Measurements from ENCODE around the gene ELMOD1.
A peak's percentile ranks its signal among the peaks of the same experiment; 100 is the strongest.

Gene ELMOD1

DNA sequence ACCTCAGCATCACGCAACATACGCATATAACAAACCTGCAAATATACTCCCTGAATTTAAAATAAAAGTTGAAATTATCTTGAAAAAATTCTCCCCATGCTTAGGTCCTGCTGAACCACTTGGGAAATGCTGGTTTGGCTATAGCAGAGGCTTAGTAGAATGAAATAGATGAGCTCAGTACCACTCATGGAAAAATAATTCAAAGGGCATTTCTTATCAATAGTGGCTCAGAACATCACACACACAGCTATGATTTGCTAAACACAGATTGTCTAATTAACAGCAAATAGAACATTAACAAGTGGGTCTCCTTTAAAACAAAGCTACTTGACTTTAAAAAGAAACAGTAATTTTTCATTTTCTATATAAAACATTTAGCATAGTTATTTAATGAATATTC lies 21.5 kb downstream of the ELMOD1 start:
- no peak overlapping the region for H3K4me3 ChIP-seq (ENCODE audit: low read depth, low read length)
- no peak for DNase-seq (ENCODE audit: low read depth)
- TF ChIP-seq, protein P1, sequence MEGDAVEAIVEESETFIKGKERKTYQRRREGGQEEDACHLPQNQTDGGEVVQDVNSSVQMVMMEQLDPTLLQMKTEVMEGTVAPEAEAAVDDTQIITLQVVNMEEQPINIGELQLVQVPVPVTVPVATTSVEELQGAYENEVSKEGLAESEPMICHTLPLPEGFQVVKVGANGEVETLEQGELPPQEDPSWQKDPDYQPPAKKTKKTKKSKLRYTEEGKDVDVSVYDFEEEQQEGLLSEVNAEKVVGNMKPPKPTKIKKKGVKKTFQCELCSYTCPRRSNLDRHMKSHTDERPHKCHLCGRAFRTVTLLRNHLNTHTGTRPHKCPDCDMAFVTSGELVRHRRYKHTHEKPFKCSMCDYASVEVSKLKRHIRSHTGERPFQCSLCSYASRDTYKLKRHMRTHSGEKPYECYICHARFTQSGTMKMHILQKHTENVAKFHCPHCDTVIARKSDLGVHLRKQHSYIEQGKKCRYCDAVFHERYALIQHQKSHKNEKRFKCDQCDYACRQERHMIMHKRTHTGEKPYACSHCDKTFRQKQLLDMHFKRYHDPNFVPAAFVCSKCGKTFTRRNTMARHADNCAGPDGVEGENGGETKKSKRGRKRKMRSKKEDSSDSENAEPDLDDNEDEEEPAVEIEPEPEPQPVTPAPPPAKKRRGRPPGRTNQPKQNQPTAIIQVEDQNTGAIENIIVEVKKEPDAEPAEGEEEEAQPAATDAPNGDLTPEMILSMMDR (conservative IDR thresholded peaks at IDR 0.05; ENCODE audit: low read depth, low read length), result no peak

DNA sequence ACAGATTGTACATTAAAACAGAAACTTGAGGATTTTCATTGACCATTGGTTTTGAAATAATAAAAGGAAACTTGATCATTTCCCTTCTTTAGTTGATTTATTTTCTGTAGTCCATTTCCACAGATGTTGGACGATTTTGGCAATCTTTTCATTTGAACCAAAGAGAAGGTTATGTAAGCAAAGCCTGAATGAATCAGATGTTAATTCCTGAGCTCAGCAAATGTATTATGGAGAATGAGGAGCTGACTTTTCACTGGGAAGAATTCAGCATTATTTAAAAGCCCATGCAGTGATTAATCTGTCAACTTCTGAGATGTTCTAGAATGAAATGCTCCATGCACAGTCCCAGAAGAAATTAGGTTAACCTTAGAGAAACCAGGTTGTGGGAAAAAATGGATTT lies 29.0 kb downstream of the ELMOD1 start:
- peak; percentile 43 for DNase-seq (ENCODE audit: low read depth)
- TF ChIP-seq, protein P1 (conservative IDR thresholded peaks at IDR 0.05; ENCODE audit: low read depth, low read length), result no peak
- H3K4me3 ChIP-seq (ENCODE audit: low read depth, low read length), result no peak overlapping the region

DNA sequence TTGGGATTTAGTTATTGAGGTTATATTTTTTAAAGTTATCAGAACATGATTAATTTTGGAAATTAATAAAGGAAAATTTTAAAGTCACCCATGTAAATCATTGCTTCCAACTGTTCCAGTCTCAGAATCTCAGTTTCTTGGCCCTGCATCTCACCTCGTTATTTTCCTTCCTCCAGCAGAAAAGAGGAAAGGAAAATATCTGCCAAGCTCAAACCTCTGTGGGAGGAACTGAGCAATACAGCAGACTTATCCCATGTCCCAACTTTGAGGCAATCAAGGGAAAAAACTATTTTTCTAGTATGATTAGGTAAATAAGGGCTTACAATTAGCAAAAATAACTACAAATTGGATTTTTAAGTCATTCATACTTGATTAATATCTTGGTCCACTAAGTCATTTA lies 30.1 kb downstream of the ELMOD1 start:
- DNase-seq (ENCODE audit: low read depth), result no peak
- H3K4me3 ChIP-seq (ENCODE audit: low read depth, low read length), result no peak overlapping the region
- TF ChIP-seq, protein P1 (conservative IDR thresholded peaks at IDR 0.05; ENCODE audit: low read depth, low read length), result no peak

DNA sequence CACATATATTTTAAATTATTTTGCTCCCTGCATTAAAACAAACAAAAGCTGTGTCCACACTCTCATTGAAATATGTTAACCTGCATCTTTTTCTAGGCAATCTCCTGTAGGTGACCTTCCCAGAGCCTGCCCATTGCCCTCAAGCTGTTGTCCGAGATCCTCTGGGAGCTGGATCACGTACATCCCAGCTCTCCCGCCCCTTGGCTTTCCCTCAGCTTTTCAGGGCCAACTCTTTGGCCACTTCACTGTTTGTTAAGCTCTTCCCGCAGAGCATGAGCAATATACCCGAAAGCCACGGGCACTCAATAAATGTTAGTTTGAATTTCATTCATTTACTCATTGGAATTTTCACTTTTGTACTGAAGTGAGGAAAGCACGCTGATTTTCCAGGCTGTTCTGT lies 32.2 kb downstream of the ELMOD1 start:
- TF ChIP-seq, protein P1 (conservative IDR thresholded peaks at IDR 0.05; ENCODE audit: low read depth, low read length), result no peak
- no peak for DNase-seq (ENCODE audit: low read depth)

DNA sequence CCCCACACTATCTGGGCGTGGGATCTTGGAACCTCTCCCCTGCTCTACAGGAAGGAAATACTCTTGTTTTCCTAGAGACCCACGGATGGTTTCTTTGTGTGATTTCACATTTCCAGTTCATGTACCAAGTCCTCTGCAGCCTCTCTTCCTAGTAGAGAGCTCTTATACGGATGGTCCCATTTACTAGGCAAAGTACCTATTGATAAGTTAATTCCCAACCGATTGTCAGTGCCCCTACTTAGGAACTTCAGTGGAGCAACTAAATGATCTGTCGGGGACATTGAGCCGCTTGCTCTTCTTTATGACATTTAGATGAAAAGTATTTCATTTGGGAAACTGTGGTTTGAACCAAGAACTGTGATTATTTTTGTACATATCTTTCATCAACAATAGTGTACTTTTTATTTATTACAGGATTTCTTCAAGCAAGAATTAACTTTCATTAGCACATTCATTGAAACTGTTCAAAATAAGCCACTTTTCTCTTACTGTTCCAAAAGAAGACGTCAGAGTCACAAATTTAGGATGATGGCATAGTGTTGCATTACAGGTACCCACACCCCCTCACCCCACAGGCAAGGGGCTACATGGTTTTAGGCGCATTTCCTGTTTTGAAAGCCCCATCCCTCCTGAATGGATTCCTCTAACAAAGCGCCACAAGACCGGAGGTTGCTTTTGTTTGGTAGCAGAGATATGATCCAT lies 34.2 kb downstream of the ELMOD1 start:
- no peak overlapping the region for H3K4me3 ChIP-seq (ENCODE audit: low read depth, low read length)
- DNase-seq (ENCODE audit: low read depth), result no peak
- TF ChIP-seq, protein P1 (conservative IDR thresholded peaks at IDR 0.05; ENCODE audit: low read depth, low read length), result no peak

More for the DNA sequence above, 32.2 kb downstream of the ELMOD1 start:
- no peak overlapping the region for H3K4me3 ChIP-seq (ENCODE audit: low read depth, low read length)

DNA sequence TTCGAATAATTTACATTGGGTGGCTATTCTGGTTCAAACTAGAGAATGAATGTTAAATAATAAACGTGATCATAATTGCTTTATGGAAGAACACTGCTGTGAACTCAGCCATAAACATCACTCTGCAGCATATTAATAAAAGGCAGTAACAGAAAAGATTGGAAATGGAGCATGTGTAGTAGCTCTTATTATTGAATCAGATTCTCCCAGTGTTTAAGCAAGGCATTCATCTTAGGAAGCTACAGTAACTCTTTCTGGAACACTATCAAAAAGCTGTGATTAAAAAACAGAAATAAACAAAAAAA lies 34.7 kb downstream of the ELMOD1 start:
- DNase-seq (ENCODE audit: low read depth), result no peak
- TF ChIP-seq, protein P1 (conservative IDR thresholded peaks at IDR 0.05; ENCODE audit: low read depth, low read length), result no peak
- no peak overlapping the region for H3K4me3 ChIP-seq (ENCODE audit: low read depth, low read length)

DNA sequence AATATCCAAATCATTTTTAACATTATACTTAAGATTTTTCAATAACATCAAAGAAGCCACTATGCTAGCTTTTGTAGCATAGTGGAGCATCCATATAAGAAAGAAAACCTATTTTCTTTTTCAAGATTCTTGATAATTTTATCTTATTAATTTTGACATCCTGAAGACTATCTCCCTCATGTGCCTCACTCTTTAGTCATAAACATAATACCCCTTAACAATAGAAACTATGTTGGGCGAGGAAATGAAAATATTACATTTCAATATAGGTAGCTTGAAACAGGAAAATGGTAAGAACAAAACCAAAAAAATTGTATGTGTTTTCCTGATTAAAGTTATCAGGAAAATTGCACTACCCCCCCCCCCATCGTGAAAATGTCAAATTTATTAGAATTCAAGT lies 40.1 kb downstream of the ELMOD1 start:
- H3K4me3 ChIP-seq (ENCODE audit: low read depth, low read length), result no peak overlapping the region
- TF ChIP-seq, protein P1 (conservative IDR thresholded peaks at IDR 0.05; ENCODE audit: low read depth, low read length), result no peak

More for the DNA sequence above, 40.1 kb downstream of the ELMOD1 start:
- no peak for DNase-seq (ENCODE audit: low read depth)

Data from choroid plexus epithelial cell (primary cell).